ENCODE measurements around the gene CAPZB.

CAPZB gene

DNA sequence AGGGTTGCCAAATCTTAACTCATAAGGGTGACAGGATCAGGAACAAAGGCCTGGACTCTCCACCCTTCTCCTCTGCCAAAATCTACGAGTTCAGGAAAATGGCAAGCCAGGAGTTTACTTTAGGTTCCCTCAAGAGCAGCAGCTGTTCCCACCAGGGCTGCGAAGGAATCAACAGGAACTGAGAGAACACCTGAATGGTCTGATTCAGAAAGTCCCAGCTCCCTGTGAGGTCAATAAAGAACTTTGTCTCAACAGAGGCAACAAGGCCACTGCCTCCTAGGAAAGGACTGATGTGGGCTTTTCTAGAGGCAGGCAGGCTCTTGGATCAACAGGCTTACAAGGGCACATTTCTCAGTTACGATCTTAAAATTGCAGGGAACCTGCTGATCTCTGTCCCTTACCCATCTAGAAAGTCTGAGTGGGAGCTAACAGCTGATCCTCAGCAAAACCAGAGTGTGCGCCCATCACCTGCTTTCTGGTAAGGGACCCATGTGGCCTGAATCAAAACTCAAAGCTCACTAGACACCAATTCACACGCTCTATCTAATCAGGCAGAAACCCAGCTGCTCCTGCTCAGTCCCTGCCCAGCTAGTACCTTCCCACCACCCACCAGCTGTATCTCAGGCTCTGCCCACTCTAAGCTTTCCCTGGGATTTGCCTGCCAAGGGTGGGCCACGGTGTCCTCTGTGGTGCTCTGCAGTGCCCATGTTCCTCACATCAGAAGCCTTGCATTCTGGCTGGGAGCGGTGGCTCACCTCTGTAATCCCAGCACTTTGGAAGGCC, 83.1 kb downstream of the CAPZB start:
- no peak overlapping the region for H3K4me3 ChIP-seq (ENCODE audit: low read length, poor library complexity, severe bottlenecking)
- no peaks in the 10 kb centered on the region for H3K9me3 ChIP-seq (ENCODE audit: insufficient read depth, low read depth, low read length)
- no peak overlapping the region for H3K9ac ChIP-seq (ENCODE audit: low read depth, low read length, poor library complexity, severe bottlenecking)
- H3K9me2 ChIP-seq (replicated peaks; ENCODE audit: low read depth, low read length): no peaks in the 10 kb centered on the region
- H3F3A ChIP-seq (ENCODE audit: low read depth): no peaks in the 10 kb centered on the region
- H3K36me3 ChIP-seq (ENCODE audit: insufficient read depth, low read length): peaks cover 41% of the 10 kb centered on the region; the same call in 1 of the 2 replicates
- H2AFZ ChIP-seq (ENCODE audit: low read length): no peak overlapping the region
- no peak overlapping the region for H3K4me2 ChIP-seq (ENCODE audit: low read depth, low read length, poor library complexity, severe bottlenecking)
- H3K4me1 ChIP-seq (ENCODE audit: insufficient read depth, low read length, poor library complexity, severe bottlenecking): no peaks in the 10 kb centered on the region
- H3K79me2 ChIP-seq (ENCODE audit: insufficient read depth, low read length): peaks cover 95% of the 10 kb centered on the region
- TF ChIP-seq EZH2phosphoT487 (IDR thresholded peaks at IDR 0.05; ENCODE audit: borderline replicate concordance): no peak
- TF ChIP-seq, protein P1, sequence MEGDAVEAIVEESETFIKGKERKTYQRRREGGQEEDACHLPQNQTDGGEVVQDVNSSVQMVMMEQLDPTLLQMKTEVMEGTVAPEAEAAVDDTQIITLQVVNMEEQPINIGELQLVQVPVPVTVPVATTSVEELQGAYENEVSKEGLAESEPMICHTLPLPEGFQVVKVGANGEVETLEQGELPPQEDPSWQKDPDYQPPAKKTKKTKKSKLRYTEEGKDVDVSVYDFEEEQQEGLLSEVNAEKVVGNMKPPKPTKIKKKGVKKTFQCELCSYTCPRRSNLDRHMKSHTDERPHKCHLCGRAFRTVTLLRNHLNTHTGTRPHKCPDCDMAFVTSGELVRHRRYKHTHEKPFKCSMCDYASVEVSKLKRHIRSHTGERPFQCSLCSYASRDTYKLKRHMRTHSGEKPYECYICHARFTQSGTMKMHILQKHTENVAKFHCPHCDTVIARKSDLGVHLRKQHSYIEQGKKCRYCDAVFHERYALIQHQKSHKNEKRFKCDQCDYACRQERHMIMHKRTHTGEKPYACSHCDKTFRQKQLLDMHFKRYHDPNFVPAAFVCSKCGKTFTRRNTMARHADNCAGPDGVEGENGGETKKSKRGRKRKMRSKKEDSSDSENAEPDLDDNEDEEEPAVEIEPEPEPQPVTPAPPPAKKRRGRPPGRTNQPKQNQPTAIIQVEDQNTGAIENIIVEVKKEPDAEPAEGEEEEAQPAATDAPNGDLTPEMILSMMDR (conservative IDR thresholded peaks at IDR 0.05; ENCODE audit: low read length): no peak
- peaks cover 73% of the 10 kb centered on the region for H4K20me1 ChIP-seq (ENCODE audit: insufficient read depth, low read length, poor library complexity, severe bottlenecking)
- H3K27me3 ChIP-seq (ENCODE audit: insufficient read depth, low read length, poor library complexity, severe bottlenecking): no peaks in the 10 kb centered on the region

DNA sequence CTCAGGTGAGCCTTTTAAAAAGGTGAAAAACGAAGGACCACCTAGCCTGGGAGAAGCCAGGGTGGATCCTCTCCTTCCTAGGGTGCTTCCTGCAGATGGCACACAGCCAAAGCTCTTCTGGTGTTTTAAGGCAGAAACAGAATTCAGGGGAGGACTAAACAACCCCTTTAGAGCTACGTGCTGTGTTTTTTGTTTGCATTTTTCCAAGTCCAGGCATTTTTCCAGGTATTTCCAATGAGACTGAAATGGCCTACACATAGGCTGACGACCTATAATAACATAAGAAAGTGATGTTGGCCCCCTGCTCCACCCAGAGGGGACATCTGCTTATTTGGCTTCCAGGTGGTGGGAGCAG, 83.8 kb downstream of the CAPZB start:
- no peak overlapping the region for H3K9ac ChIP-seq (ENCODE audit: low read depth, low read length, poor library complexity, severe bottlenecking)

DNA sequence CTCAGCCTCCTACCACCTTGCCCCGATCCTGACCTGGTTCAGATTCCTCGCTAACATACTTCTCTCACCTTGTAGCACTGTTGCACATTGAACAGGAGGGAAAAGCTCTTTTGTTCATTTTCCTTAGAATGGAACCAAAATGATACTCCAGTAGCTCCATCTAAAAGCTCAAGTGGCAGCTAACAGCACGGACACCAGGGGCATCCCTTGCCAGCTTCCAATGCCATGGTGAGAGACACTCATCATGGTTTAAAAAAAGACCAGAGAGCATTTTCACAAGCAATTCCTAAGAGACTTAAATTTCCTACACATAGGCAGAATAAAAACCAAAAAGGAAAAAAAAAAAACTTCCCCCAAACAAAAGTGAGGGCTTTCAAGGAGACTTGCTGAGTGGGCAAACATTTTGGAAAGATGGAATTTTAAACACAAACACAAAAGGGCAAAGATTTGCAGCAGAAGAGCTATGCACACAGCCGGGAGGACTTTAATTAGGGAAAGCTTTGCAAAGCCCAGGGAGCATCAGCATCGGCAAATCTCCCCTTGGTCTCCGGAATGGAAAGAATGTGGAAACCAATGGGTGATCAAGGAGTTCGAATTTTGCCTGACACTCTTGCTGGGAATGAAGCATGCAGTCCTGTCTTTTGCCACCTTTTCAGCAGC, 84.3 kb downstream of the CAPZB start:
- H3K4me1 ChIP-seq (ENCODE audit: insufficient read depth, low read length, poor library complexity, severe bottlenecking): no peaks in the 10 kb centered on the region
- H3K79me2 ChIP-seq (ENCODE audit: insufficient read depth, low read length): peaks cover 94% of the 10 kb centered on the region
- H3K9me2 ChIP-seq (replicated peaks; ENCODE audit: low read depth, low read length): no peaks in the 10 kb centered on the region
- no peaks in the 10 kb centered on the region for H3K27me3 ChIP-seq (ENCODE audit: insufficient read depth, low read length, poor library complexity, severe bottlenecking)
- H3K9ac ChIP-seq (ENCODE audit: low read depth, low read length, poor library complexity, severe bottlenecking): no peak overlapping the region
- no peak overlapping the region for H3K4me2 ChIP-seq (ENCODE audit: low read depth, low read length, poor library complexity, severe bottlenecking)
- TF ChIP-seq EZH2phosphoT487 (IDR thresholded peaks at IDR 0.05; ENCODE audit: borderline replicate concordance): no peak
- H4K20me1 ChIP-seq (ENCODE audit: insufficient read depth, low read length, poor library complexity, severe bottlenecking): peaks cover 65% of the 10 kb centered on the region
- H3F3A ChIP-seq (ENCODE audit: low read depth): no peaks in the 10 kb centered on the region
- H3K9me3 ChIP-seq (ENCODE audit: insufficient read depth, low read depth, low read length): no peaks in the 10 kb centered on the region
- peaks cover 32% of the 10 kb centered on the region; the same call in 1 of the 2 replicates for H3K36me3 ChIP-seq (ENCODE audit: insufficient read depth, low read length)
- no peak overlapping the region for H3K4me3 ChIP-seq (ENCODE audit: low read length, poor library complexity, severe bottlenecking)
- H2AFZ ChIP-seq (ENCODE audit: low read length): no peak overlapping the region

More for the DNA sequence above, 83.8 kb downstream of the CAPZB start:
- Histone ChIP-seq H3K9me2 (replicated peaks; ENCODE audit: low read depth, low read length) (no peaks in the 10 kb centered on the region), H3K4me2 (ENCODE audit: low read depth, low read length, poor library complexity, severe bottlenecking) (no peak overlapping the region), H3K27me3 (ENCODE audit: insufficient read depth, low read length, poor library complexity, severe bottlenecking) (no peaks in the 10 kb centered on the region), H3K4me3 (ENCODE audit: low read length, poor library complexity, severe bottlenecking) (no peak overlapping the region), H3K79me2 (ENCODE audit: insufficient read depth, low read length) (peaks cover 94% of the 10 kb centered on the region), H4K20me1 (ENCODE audit: insufficient read depth, low read length, poor library complexity, severe bottlenecking) (peaks cover 70% of the 10 kb centered on the region), H3K9me3 (ENCODE audit: insufficient read depth, low read depth, low read length) (no peaks in the 10 kb centered on the region), H3K36me3 (ENCODE audit: insufficient read depth, low read length) (peaks cover 35% of the 10 kb centered on the region; the same call in 1 of the 2 replicates), H2AFZ (ENCODE audit: low read length) (no peak overlapping the region), H3F3A (ENCODE audit: low read depth) (no peaks in the 10 kb centered on the region), H3K4me1 (ENCODE audit: insufficient read depth, low read length, poor library complexity, severe bottlenecking) (no peaks in the 10 kb centered on the region)
- TF ChIP-seq, protein P1 (conservative IDR thresholded peaks at IDR 0.05; ENCODE audit: low read length): no peak
- TF ChIP-seq EZH2phosphoT487 (IDR thresholded peaks at IDR 0.05; ENCODE audit: borderline replicate concordance): no peak

All from Loucy (cell line).